Measurements from ENCODE around the gene ZCCHC24.

Gene ZCCHC24

GRCh38 chr10:79445161-79445976 is at the start of gene ZCCHC24:
TSS of gene ZCCHC24 (minus strand) at chr10:79445624. CDS start at chr10:79445440, 184 bp downstream.
- TF ChIP-seq CTCF (conservative IDR thresholded peaks at IDR 0.05; ENCODE audit: low read length), result no peak
- peak; percentile 99 for DNase-seq (ENCODE audit: low read depth)
- H3K4me3 ChIP-seq (ENCODE audit: low read length), result peak within 1 kb of the TSS; percentile 86

GRCh38 chr10:79493806-79494205 is 48.4 kb upstream of the ZCCHC24 start:
- no peak for TF ChIP-seq CTCF (conservative IDR thresholded peaks at IDR 0.05; ENCODE audit: low read length)

GRCh38 chr10:79492839-79493238 is 47.4 kb upstream of the ZCCHC24 start:
- no peak for DNase-seq (ENCODE audit: low read depth)
- no peak overlapping the region for H3K4me3 ChIP-seq (ENCODE audit: low read length)
- no peak for TF ChIP-seq CTCF (conservative IDR thresholded peaks at IDR 0.05; ENCODE audit: low read length)

More at GRCh38 chr10:79493806-79494205, 48.4 kb upstream of the ZCCHC24 start:
- no peak overlapping the region for H3K4me3 ChIP-seq (ENCODE audit: low read length)
- no peak for DNase-seq (ENCODE audit: low read depth)

- no peak for DNase-seq (ENCODE audit: low read depth)
- H3K4me3 ChIP-seq (ENCODE audit: low read length), result no peak overlapping the region
- no peak for TF ChIP-seq CTCF (conservative IDR thresholded peaks at IDR 0.05; ENCODE audit: low read length)
These were observed 46.8 kb upstream of the ZCCHC24 start for GRCh38 chr10:79492256-79492655.

- no peak overlapping the region for H3K4me3 ChIP-seq (ENCODE audit: low read length)
These were observed 45.9 kb upstream of the ZCCHC24 start for GRCh38 chr10:79491143-79491835.

GRCh38 chr10:79490400-79491142 is 45.1 kb upstream of the ZCCHC24 start:
- TF ChIP-seq CTCF (conservative IDR thresholded peaks at IDR 0.05; ENCODE audit: low read length), result no peak
- no peak overlapping the region for H3K4me3 ChIP-seq (ENCODE audit: low read length)
- DNase-seq (ENCODE audit: low read depth), result peak; percentile 15

More at GRCh38 chr10:79491143-79491835, 45.9 kb upstream of the ZCCHC24 start:
- DNase-seq (ENCODE audit: low read depth), result no peak
- no peak for TF ChIP-seq CTCF (conservative IDR thresholded peaks at IDR 0.05; ENCODE audit: low read length)
